ENCODE data around the gene GRM7. TPM values are rescaled to one million over a fixed set of nuclear protein-coding genes. Genes with fewer than 3 reads are reported as not detected.

GRM7 gene
- polyA plus RNA-seq, 3 donors: not detected

DNA sequence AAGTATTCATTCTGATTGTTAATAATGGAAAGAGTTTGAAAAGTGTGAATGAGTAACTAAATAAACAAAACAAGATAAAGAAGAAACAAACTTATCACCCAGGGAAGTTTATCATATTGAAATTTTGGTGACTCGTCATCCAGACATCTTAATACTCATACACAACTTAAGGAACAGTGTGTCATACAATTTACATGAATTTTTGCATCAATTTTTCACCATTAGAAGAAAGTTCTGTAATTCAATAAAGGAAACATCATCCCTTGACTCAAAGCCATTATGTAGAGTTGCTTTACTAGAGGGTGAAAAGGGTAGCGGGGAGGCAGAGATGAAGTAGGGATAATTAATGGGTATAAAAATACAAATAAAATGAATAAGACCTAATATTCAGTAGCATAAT lies 536.2 kb downstream of the GRM7 start:
- H3K36me3 Mint-ChIP-seq: no peaks in the 10 kb centered on the region
- no peak overlapping the region for H3K27ac Mint-ChIP-seq
- TF ChIP-seq, protein P1, sequence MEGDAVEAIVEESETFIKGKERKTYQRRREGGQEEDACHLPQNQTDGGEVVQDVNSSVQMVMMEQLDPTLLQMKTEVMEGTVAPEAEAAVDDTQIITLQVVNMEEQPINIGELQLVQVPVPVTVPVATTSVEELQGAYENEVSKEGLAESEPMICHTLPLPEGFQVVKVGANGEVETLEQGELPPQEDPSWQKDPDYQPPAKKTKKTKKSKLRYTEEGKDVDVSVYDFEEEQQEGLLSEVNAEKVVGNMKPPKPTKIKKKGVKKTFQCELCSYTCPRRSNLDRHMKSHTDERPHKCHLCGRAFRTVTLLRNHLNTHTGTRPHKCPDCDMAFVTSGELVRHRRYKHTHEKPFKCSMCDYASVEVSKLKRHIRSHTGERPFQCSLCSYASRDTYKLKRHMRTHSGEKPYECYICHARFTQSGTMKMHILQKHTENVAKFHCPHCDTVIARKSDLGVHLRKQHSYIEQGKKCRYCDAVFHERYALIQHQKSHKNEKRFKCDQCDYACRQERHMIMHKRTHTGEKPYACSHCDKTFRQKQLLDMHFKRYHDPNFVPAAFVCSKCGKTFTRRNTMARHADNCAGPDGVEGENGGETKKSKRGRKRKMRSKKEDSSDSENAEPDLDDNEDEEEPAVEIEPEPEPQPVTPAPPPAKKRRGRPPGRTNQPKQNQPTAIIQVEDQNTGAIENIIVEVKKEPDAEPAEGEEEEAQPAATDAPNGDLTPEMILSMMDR (IDR thresholded peaks at IDR 0.05): no peak

DNA sequence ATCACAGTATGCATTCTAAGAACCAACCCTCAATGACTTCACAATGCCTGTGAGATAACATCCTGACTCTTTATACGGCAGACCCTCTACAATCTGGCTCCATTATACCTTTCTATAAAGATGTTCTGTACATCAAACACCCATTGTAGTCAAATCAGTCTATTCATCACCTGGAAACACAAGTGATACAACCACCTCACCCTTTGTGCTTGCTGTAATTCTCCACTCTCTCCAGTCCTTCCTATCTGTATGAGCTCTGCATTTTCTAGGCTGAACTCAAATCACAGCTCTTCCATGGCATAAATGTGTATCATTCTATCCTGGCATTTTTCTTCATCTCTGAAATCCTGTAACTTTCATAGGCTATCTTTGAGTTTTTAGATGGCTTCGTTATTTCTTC lies 539.4 kb downstream of the GRM7 start:
- no peak for DNase-seq
- Mint-ChIP-seq H3K27ac (no peak overlapping the region), H3K9me3 (peaks cover 0 to 2% (median 0%) of the 10 kb centered on the region in 7 donors), H3K4me3 (no peak overlapping the region), H3K4me1 (no peaks in the 10 kb centered on the region), H3K27me3 (ENCODE audit: low read depth in 3 of 3) (no peaks in the 10 kb centered on the region), H3K36me3 (no peaks in the 10 kb centered on the region)
- no peak overlapping the region for H3K9ac ChIP-seq (ENCODE audit: insufficient read depth, low read length, poor library complexity, severe bottlenecking)
- 100% methylated on average over 1 of the region's 2 CpGs for WGBS (ENCODE audit: insufficient coverage)
- no peaks in the 10 kb centered on the region for H3K9me3 ChIP-seq (replicated peaks in 1 of 2; ENCODE audit: control insufficient read depth in 1 of 2, insufficient read depth in 1 of 2, low read length in 2 of 2)
- no peaks in the 10 kb centered on the region for H3K36me3 ChIP-seq (replicated peaks in 1 of 2; ENCODE audit: control insufficient read depth in 1 of 2, insufficient read depth in 2 of 2, low read length in 2 of 2)
- intact Hi-C loops (cut with micrococcal nuclease): no loop called here
- H3K4me2 ChIP-seq (replicated peaks; ENCODE audit: extremely low read depth, low read length, poor library complexity, severe bottlenecking): no peak overlapping the region
- H3K4me3 ChIP-seq (replicated peaks in 1 of 3; ENCODE audit: low read depth in 2 of 3, low read length in 3 of 3): no peak overlapping the region
- H4K20me1 ChIP-seq (ENCODE audit: insufficient read depth, low read length): no peaks in the 10 kb centered on the region
- H2AFZ ChIP-seq (ENCODE audit: insufficient read depth, low read depth, low read length, poor library complexity, severe bottlenecking): no peak overlapping the region
- H3K27ac ChIP-seq (ENCODE audit: low read depth in 1 of 2, low read length in 2 of 2): no peak overlapping the region
- TF ChIP-seq, protein P1 (IDR thresholded peaks at IDR 0.05): no peak
- H3K27me3 ChIP-seq (ENCODE audit: control insufficient read depth in 2 of 2, insufficient read depth in 2 of 2, low read length in 2 of 2): no peaks in the 10 kb centered on the region
- no peaks in the 10 kb centered on the region for H3K4me1 ChIP-seq (ENCODE audit: control insufficient read depth in 1 of 2, insufficient read depth in 2 of 2, low read length in 2 of 2)
- no peaks in the 10 kb centered on the region for H3K79me2 ChIP-seq (ENCODE audit: insufficient read depth, low read length)

More for the DNA sequence above, 536.2 kb downstream of the GRM7 start:
- Mint-ChIP-seq H3K4me3 (no peak overlapping the region), H3K9me3 (peaks cover 0 to 5% (median 2%) of the 10 kb centered on the region in 7 donors), H3K4me1 (no peaks in the 10 kb centered on the region), H3K27me3 (ENCODE audit: low read depth in 3 of 3) (peaks cover 0 to 3% (median 0%) of the 10 kb centered on the region in 3 donors)
- intact Hi-C loops (cut with micrococcal nuclease): no loop called here
- no peaks in the 10 kb centered on the region for H4K20me1 ChIP-seq (ENCODE audit: insufficient read depth, low read length)
- no peak overlapping the region for H3K4me2 ChIP-seq (replicated peaks; ENCODE audit: extremely low read depth, low read length, poor library complexity, severe bottlenecking)
- H3K36me3 ChIP-seq (replicated peaks in 1 of 2; ENCODE audit: control insufficient read depth in 1 of 2, insufficient read depth in 2 of 2, low read length in 2 of 2): no peaks in the 10 kb centered on the region
- no peak for DNase-seq
- H3K27ac ChIP-seq (ENCODE audit: low read depth in 1 of 2, low read length in 2 of 2): no peak overlapping the region
- no peak overlapping the region for H2AFZ ChIP-seq (ENCODE audit: insufficient read depth, low read depth, low read length, poor library complexity, severe bottlenecking)
- peaks cover 0 to 11% of the 10 kb centered on the region in 2 donors for H3K9me3 ChIP-seq (replicated peaks in 1 of 2; ENCODE audit: control insufficient read depth in 1 of 2, insufficient read depth in 1 of 2, low read length in 2 of 2)
- no peaks in the 10 kb centered on the region for H3K27me3 ChIP-seq (ENCODE audit: control insufficient read depth in 2 of 2, insufficient read depth in 2 of 2, low read length in 2 of 2)
- H3K4me3 ChIP-seq (replicated peaks in 1 of 3; ENCODE audit: low read depth in 2 of 3, low read length in 3 of 3): no peak overlapping the region
- no peak overlapping the region for H3K9ac ChIP-seq (ENCODE audit: insufficient read depth, low read length, poor library complexity, severe bottlenecking)
- no CpG with 5 or more reads among the region's 2 CpGs for WGBS (ENCODE audit: insufficient coverage)
- no peaks in the 10 kb centered on the region for H3K79me2 ChIP-seq (ENCODE audit: insufficient read depth, low read length)
- H3K4me1 ChIP-seq (ENCODE audit: control insufficient read depth in 1 of 2, insufficient read depth in 2 of 2, low read length in 2 of 2): no peaks in the 10 kb centered on the region

Data from CD14-positive monocyte (primary cell).